GM12892 (cell line): ENCODE results near the gene RIT1.

Experiments used
- POLR2A ChIP-seq: IDR thresholded peaks from 2 replicates; pipeline ENCODE4 v1.6.1; 2011; ENCODE audit warnings: low read depth, low read length, control low read depth
- POLR2AphosphoS5 ChIP-seq: IDR thresholded peaks from 2 replicates; pipeline ENCODE4 v1.6.1; 2011; ENCODE audit warnings: low read depth, low read length, control low read depth
- TAF1 ChIP-seq: IDR thresholded peaks from 2 replicates; pipeline ENCODE4 v1.6.1; 2011; ENCODE audit warnings: low read depth, mild to moderate bottlenecking, control low read depth, low read length, borderline replicate concordance

DNA sequence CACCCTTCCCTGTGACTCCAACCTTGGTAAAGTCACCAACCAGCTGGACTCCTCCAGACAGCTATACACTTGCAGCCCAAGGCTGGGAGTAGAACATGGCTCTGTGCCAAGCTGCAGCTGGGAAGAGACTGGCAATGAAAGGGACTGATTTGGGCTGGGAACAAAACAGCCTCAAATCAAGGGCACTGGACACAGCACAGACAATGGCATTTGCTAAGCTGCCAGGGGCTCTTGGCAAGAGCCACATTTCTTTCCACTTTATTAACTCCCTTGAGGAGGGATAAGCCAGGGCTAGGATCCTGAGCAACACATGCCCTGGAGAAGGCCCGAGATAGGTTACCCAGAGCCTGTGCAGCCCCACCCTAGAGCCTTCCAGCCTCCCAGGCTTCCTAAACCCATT, 39.8 kb downstream of the RIT1 start:
- TF ChIP-seq POLR2A (no peak), POLR2AphosphoS5 (no peak), TAF1 (no peak)
